GM21619 (cell line): ENCODE results near the gene KCP.
A peak's percentile ranks its signal among the peaks of the same experiment; 100 is the strongest.

Experiments used
- ATAC-seq: cut with Tn5 transposase; IDR thresholded peaks from one replicate; pipeline ENCODE4 v1.9.1; 2021; ENCODE audit not compliant: unreplicated experiment

Gene KCP

DNA sequence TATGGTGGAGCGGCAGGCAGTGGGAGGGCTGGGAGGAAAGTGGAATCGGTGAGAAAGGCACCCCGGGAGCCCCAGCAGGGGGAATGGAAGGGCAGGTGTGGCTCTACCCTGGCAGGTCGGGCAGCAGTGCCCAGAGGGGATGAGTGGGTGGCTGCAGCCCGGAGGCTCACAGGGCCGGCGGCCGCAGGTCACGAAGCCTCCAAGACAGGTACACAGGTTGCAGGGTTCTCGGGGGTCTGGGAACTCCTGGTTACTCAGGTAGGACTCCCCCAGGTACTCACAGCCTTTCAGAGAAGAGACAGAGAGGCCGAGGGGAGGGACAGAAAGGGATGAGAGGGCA, 21.8 kb downstream of the KCP start:
- ATAC-seq: no peak

DNA sequence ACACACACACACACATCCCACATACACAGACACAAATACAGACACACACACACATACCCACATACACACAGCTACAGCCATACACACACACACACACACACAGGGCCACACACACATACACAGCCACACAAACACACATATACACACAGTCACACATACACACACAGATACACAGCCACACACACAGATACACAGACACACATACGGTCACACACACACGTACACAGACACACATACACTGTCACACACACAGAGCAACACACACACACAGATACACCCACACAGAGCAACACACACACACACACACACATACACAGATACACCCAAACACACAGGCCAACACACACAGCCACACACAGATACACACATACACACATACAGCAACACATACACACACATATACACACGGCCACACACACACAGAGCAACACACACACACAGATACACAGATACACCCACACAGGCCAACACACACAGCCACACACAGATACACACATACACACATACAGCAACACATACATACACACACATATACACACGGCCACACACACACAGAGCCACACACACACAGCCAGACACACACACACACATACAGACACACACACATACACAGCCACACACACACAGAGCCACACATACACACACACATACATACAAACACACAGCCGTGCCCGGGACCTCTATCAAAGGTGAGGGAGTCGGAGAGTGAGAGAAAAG, 22.3 kb downstream of the KCP start:
- ATAC-seq: no peak

DNA sequence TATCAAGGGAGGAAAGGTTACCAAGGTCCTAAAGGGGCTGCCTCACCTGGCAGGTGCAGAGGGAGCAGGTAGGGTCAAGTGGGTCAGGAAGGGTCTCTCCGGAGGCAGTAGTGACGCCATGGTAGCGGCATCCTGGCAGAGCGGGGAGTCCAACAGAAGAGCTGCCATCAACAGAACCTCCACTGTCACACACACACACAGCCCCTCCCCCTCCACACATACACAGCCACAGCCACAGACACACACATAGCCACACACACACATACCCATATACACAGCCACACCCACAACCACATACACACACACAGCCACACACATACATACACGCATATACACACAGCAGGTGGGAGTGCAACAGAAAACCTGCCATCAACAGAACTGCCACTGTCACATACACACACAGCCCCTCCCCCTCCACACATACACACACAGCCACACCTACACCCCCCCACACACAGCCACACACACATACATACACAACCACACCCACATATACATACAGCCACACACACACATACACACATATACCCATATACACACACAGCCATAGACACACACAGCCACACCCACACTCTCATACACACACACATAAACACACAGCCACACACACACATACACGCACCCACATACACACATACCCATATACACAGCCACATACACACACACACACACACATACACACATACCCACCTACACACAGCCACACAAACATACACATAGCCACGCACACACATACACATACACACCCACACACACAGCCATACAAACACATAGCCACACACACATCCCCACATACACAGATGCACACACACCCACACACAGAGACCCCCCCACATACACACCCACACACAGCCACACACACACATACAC, 23.1 kb downstream of the KCP start:
- no peak for ATAC-seq

DNA sequence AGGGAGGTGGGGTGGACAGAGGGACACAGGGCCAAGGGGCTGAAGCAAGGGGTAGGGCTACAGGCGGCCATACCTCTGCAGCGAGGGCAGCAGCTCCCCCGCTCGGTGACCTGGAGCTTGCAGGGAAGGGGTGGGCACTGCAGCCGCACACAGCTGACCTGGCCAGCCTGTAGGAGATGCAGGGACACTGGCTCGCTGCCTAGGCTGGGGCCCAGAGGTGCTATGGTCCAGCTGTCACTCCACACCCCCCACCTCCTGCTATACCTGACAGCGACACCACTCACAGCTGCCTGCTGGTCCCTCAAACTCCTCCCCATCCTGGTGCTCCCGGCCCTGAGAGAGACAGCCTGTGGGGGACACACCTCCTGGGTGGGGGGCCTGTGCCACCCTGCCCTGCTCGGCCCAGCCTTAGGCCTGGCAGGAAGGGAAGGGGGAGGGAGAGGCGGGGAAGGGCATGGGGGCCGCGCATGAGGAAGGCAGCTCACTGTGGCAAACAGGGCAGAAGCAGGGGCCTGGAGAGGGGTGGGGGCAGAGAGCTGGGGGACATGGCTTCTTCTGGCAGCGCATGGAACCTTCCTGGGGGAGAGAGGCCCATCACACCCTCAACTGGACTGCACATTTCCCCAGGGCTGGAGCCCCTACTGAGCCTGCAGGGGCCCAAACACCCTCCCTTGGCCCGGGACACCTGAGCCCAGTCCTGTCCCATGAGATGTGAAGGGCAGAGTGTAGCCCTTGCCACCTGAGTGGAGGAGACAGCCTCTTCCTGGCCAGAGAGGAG, 23.9 kb downstream of the KCP start:
- no peak for ATAC-seq

DNA sequence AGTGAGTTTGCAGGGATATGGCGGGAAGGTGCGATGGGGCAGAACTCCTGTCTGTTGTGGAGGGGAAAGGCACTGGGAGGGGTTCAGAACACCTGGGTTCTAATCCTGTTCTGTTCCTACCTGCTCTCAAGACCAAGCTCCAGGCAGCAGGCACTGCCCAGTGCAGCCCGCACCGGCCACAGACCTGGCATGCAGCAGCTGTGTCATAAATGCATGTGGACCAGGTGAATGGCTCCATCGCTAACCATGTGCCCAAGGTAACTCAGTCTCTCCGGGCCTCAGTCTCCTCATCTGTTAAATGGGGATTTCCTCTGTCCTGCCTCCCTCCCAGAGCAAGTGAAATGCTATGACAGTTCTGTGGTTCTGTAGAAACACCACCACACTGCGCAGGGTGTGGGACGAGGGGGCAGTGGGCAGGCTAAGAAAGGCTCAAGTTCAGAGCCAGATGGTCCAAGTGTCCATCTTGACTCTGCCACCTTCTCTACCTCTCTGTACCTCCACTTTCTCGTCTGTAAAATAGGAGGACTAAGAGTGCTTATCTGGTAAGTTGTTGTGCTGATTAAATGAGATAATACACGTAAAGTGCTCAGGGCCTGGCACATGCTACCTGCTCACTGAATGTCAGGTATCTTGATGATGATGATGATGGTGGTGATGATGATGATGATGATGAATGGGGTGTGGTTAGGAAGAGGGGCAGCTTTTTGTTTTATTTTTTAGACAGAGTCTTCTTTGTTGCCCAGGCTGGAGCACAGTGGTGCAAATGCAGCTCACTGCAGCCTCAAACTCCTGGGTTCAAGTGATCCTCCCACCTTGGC, 24.9 kb downstream of the KCP start:
- no peak for ATAC-seq

DNA sequence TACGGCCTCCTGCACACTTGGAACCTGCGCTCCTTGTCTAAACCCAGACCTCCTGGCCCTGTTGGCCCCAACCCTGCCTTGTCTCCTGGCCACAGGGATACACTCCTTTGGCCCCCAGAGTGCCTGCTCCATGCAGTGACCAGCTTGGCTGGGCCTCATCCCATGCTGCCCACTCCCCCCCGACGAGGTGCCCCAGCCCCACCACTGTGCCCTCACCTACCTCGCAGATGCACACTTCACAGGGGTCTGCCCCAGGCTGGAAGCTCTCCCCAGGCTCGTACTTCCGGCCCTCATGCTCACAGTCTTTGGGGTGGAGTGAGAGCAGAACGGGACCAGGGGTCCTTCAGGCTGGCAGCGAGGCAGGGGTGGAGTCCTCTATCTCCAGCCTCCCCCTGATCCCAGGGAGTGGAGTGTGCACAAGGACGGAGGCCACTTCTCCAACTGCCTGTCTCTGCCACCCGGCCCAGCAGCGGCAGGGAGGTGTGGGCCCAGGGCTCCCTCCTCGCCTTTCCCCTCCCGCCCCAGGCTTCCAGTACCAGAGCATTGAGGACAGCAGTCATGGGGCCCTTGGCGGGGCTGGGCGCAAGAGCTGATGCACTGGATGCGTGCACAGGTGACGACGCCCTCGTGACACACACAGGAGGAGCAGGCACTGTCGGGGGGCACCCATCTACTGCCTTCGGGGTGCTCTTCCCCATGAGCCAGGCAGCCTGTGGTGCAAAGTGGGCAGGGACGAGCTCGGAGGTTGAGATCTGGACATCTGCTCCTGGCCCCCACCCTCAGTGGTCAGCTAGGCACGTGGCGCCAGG, 25.7 kb downstream of the KCP start:
- ATAC-seq: no peak

DNA sequence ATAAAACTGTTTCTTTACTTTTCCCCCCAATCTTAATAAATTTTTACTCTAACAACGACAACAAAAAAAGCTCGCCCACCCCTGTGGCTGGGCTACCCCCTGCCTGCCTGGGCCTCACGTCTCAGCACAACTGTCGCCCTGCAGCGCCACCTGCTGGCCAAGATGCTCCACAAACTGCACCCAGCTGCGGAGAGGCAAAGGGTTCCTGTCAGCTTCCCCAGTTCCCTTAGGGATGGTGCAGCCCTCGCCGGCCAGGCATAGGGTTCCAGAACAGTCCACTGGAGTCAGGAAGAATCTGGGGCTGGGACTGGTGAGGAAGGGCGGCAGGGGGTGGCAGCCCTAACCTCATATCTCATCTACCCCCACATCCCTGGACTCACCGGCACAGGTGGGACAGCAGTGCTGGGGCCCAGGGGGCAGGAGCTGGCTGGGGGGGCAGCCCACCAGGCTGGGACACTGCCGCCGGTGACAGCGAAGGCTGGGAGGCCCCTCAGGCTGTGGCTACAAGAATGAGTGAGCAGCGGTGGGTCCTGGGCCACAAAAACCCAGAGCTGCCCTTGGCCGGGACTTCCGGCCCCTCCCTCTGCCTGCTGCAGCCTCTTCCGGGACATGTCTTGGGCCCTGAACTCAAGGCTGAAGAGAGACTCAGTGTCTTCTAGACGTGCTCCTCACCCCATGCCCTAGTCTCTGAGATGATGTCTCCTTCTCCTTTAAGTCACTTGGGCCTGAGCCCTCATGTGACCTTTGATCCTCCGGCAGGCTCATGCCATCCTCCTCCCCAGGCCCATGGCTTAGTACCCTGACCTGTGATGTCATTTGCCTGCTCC, 26.7 kb downstream of the KCP start:
- peak; percentile 69 for ATAC-seq

DNA sequence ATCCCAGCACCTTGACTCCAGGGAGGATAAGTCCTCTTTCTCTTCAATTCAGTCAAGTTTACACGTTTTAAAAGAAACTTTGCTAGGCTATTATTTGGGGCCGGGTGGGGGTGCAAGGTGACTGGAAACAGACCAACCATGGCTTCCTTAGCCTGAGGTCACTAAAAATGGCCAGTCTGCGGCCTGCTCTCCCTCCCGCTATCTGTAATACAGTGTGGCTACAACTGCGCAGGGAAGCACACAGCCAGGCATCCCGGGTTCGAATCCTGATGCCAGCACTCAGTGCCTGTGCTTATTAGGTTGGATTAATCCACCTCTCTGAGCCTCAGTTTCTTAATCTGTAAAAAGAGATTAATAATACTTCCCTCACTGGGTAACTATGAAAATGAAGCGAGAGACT, 28.4 kb downstream of the KCP start:
- no peak for ATAC-seq

DNA sequence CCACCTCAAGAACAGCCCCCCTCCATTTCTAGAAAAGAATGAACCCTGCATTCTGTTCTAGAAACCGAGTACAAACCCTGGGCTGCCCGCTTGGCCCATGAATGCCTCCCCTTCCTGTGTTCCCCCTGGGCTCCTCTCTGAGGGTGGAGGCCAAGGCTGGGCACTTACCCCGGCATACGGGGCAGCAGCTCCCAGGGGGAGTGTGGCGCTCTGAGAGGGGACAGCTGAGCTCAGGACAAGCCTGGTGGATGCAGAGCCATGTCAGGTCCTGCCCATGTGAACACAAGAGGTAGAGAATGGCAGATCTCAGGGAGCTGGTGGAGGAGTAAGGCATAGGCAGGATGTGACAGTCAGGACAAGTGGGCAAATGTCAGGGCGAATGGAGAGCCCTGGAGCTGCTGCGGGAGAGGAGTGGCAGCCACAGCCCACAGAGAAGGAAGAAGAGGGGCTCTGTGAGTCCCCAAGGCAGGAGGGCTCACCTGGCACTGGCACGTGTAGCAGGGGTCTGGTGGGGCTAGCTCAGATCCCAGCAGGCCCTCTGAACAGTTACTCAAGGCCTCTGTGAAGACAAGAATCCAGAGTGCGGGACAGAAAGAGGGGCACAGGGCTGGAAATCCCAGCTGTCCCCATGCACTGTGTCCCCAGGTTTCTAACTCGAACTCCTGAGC, 28.9 kb downstream of the KCP start:
- ATAC-seq: no peak

DNA sequence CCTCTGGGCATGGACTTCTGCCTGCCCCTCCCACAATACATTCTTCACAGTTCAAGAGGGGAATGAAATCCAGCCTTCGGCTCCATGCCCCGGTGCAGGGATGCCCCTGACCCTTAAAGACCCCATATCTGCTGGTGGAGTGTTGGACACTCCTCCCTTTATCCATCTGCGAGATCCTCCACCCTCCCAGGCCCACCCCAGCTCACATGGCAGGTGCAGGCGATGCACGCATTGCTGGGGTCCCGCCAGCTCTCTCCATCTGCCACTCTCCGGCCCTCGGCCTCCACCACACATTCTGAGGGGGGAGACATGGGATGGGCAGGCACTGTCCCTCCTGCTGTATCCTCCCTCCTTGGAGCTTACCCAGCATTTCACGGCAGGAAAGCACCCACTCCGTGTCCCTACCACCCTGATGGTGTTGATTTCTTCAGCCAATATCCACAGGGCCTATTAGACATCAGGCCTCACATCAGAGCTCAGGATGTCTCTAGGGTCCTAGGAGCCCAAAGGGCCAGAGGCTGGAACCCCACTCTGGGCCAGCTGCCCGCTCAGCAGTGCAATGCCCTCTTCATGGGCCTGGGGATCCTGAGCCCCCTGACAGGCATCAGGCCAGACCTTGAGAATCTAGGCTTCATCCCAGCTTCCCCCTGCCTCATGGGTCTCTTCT, 29.6 kb downstream of the KCP start:
- no peak for ATAC-seq

DNA sequence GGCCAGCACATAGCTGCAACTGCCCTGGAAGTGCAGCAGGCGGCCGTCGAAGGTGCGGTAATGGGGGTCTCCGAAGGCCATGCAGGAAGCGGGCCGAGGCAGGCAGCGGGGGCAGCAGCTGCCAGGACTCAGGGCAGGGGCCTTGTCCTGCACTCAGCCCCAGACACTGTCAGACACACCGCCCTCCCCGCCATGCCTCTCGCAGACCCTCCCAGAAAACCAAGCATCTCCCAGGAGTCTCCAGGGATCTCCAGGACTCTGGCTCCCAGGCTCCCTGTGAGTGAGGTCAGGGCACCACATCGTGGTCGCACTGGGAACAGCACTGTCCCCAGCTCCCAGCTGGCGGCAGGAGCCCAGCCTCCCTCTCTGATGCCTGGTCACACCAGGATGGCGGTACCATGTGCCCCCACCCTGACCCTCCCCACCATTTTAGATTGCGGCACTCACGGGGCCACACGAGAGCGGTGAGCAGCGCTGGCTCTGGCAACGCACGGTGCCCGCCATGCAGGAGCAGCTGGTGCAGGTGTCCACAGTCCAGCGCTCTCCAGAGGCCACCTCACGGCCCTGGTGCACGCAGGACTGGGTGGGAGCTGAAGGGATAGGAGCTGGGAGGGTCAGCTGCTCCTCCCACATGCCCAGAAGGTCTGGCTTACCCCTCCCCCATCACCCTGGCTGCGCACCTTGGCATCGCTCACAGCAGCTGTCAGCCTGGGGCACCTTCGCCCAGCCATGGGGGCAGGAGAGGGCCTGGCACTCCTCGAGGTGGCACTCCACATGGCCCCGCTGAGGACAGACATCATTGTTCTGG, 30.4 kb downstream of the KCP start:
- ATAC-seq: no peak

DNA sequence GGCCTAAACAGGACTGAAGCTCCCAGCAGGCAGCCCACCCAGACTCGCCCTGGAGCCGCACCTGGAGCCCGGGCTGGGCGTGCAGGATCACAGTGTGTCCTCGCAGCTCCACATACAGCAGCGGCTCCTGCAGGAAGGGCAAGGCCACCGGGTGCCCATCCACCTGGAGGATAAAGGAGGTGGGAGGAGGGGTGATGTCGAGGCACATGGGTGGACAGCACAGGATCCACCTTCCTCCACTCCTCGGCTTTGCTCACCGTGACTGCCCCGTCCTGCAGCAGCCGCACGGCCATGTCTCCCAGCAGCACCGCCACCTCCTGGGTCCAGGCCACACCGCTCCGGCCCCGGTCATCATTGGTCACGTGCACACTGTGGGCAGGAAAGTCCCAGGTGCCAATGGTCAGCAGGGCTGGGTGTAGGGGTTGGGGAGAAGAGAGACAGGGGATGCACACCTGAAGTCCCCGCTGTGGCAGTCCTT, 31.0 kb downstream of the KCP start:
- ATAC-seq: no peak

DNA sequence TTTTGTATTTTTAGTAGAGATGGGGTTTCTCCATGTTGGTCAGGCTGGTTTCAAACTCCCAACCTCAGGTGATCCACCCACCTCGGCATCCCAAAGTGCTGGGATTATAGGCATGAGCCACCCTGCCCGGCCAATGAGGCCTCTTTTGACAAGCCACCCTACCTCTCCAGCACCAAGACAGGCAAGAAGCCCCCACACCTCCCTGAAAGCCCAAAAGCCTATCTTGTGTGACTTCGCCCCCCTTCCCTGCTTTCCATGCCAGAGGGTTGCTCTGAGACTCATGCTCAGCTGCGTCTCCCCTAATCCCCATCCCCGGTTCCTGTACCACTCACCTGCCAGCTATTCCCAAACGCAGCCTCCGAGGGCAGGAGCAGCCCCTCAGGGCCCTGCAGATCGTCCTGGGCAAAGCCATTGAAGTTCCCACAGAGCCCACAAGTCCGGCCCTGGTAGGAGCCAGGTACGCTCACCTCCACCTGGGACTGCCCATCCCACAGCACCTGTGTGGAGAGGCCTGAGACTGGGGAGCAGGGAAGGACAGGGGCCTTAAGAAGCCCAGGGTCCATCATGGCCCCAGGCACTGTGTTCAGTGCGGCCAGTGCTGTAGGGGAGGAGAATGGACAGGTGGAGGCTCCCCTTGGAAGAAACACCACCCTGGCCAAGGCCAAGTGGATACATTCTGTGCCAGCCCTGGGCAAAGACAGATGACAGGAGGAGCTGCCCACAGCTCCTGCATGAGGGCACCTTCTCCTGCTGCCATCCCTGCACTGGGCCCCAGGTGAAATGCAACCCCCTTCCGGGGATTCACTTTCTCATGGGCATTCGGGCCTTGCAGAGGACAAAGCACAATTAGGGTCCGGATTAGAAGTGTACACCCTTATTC, 32.0 kb downstream of the KCP start:
- ATAC-seq: no peak

DNA sequence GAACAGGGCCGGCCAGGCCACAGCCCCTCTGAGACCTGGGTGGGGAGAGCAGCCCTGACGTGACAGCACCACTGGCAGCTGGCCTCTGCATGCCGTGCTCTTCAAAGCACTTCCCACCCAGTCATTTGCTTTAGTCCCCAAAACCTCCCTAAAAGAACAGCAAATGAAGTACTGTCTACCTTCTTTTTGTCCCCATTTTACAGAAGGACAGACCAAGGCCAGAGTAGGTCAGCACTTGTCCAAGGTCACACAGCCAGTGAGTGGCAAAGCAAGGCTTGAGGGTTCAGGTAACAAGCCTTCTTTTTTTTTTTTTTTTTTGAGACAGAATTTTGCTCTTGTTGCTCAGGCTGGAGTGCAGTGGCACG, 32.8 kb downstream of the KCP start:
- no peak for ATAC-seq

DNA sequence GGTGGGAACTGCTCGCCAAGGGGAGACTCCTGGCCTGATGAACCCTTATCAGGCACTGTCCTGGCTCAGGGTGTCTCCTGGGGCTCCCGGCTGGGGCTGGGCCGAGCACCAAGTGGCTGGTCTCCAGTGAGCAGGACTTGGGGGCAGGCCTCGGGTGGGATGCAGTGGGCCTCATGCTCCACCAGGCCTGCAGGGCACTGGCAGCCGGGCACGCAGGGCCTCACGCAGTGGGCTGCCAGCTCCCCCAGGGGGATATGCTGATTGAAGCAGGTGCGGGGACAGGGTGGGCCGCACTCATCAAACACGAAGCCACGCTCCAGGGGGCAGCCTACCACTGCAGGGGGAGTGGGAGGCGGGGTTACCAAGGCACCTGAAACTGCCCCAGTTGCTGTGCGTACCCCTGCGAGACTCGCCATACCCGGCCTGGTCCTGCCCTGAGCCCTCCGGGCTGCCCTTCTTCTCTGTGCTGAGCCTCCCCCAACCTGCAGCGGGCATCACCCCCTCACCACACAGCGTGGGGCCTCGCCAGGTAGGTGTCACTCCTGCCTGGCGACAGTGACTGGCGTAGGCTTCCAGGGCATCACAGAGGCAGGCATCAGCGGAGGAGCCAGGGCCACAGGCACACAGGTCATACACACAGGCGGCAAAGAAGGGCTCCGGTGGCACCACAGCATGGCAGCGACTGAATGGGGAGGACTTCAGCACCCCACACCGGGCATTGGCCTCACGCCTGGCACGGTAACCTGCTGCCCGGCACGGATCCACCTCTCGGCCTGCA, 33.3 kb downstream of the KCP start:
- no peak for ATAC-seq

DNA sequence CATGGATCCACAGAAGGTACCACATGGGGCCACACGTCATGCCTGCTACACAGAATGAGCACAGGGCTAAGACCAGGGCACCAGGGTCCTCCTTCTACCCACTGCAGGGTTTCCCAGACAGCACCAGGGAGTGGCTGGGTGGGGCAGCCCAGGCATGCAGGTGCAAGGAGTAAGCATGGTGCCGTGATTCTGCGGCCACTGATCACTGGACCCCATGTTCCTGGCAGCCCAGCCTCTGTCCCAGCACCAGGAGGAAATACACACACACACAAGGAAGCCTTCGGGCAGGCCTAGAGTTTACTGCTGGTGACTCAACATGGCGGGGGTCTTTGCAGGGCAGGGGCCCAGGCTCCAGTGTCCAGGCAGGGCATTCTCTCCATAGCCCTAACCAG, 33.9 kb downstream of the KCP start:
- ATAC-seq: no peak
